NCI-H2227 (cell line): ENCODE data around the gene SCAMP5.

Source experiments
- DNase-seq: peaks from one replicate; lab custom pipeline; 2025; ENCODE audit not compliant: unreplicated experiment; lab: John Stamatoyannopoulos, UW

The SCAMP5 gene

DNA sequence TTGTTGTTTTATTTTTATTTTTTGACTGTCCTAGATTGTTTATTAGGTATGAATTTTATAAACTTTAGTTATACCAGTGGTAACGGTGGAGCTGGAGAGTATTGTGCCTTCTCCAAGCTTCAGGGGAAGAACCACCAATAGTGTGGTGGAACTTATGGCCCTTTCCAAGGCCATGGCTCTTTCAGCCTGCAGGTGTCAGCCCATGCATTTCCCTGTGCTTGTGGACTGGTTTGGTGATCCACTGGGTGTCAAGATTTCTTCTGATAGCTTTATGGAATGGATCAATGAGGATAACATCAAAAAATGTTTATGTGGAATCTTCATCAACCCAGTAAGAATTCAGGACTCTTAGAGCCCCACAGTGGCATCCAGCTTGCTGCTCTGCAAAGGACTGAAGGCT lies 19.2 kb upstream of the SCAMP5 start:
- no peak for DNase-seq

- DNase-seq = no peak
Observed at GRCh38 chr15:74977599-74977998, 17.8 kb upstream of the SCAMP5 start.

DNA sequence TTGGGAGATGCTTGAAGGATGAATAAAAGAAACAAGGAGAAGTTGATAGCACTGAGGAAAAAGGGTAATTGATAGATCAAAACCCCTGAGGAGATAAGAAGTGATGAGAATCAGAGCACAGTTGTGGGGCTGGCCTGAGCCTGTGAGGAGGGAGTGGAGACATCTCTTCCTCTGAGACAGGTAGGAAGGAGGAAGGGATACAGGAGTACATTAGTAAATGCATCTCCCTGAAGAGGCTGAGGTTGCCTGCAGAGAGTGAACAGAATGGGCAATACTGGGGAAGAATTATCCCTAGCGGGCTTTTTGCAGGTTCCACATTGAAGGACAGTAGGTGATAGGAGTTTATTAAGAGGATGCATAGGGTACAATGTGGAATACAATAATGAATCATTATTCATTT lies 17.3 kb upstream of the SCAMP5 start:
- no peak for DNase-seq

GRCh38 chr15:74978503-74978902 lies 16.9 kb upstream of the SCAMP5 start:
- DNase-seq = peak; percentile 33

- DNase-seq = no peak
Observed at GRCh38 chr15:74982183-74982582, 13.2 kb upstream of the SCAMP5 start.

- DNase-seq = no peak
Observed at GRCh38 chr15:74983725-74984231, 11.6 kb upstream of the SCAMP5 start.

DNA sequence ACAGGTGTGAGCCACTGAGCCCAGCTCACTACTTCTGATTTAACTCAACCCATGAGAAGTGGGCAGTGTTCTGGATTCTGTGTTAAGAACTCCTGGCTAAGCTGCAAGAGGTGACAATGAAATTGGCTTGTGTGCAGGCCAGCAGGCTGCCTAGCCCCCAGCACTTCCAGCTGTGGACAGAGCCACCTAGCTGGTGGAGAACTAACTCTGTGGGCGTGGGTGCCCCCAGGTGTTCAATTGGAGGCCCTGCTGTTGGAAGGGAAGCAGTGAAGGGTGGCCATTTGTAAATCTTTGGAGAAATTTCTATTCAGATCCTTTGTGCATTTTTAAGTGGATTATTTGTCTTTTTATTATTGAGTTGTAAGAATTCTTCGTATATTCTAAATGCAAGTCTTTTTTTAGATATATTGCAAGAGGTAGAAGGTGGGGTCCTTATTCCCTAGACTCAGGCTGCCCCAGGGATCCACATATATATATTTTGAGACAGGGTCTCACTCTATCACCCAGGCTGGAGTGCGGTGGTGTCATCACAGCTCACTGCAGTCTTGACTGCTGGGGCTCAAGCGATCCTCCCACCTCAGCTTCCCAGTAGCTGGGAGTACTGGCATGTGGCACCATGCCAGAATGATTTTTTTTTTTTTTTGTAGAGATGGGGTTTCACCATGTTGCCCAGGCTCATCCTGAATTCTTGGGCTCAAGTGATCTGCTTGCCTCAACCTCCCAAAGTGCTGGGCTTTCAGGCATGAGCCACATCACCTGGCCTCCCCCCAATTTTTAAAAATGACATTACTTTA lies 7.2 kb upstream of the SCAMP5 start:
- DNase-seq = peak; percentile 50

- DNase-seq = no peak
Observed at GRCh38 chr15:74989527-74989926, 5.8 kb upstream of the SCAMP5 start.

GRCh38 chr15:74992619-74993018 lies 2.7 kb upstream of the SCAMP5 start:
- DNase-seq = no peak

- DNase-seq = no peak
Observed at GRCh38 chr15:74994236-74994635, 1.1 kb upstream of the SCAMP5 start.

- DNase-seq = no peak
Observed at GRCh38 chr15:74994685-74995084, 678 bp upstream of the SCAMP5 start.

GRCh38 chr15:74995779-74996765 lies 709 bp downstream of the SCAMP5 start:
- peak; percentile 59 for DNase-seq

DNA sequence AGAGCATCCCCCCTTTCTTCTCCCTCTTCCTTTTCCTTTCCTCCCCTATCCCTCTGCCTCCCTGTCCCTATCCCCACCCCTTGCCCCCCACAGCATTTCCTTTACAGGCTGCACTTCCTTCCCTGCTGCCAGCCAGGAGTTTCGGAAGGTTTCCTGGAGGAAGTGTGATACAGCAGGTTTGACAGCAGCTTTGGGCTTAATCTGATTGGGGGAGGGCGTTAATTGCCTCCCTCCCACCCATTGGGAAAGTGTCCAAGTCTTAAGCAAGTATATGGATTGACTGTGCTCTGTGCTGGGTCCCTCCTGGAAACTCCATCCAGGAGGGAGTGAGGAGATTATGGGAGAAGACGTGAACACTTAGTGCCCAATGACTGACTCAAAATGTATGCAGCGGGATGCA lies 1.8 kb downstream of the SCAMP5 start:
- DNase-seq = no peak

- no peak for DNase-seq
Observed at GRCh38 chr15:74997543-74997942, 2.2 kb downstream of the SCAMP5 start.

GRCh38 chr15:75001310-75001709 lies 5.9 kb downstream of the SCAMP5 start:
- no peak for DNase-seq

GRCh38 chr15:75002398-75002797 lies 7.0 kb downstream of the SCAMP5 start:
- no peak for DNase-seq

GRCh38 chr15:75007216-75007615 lies 11.9 kb downstream of the SCAMP5 start:
- DNase-seq = no peak

DNA sequence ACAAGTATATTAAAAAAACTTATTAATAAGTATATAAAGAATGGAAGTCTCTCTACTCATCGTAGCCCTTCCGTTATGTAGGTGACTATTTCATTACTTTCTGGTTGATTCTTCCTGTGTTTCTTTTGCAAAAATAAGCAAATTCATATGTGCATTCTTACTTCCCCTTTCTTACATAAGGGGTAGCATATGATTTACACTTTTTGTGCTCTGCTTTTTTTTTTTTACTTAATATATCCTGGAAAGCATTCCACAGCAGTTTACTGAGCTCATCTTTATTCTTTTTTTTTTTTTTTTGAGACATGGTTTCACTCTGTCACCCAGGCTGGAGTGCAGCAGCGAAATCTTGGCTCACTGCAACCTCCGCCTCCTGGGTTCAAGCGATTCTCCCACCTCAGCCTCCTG lies 12.9 kb downstream of the SCAMP5 start:
- no peak for DNase-seq

- DNase-seq = no peak
Observed at GRCh38 chr15:75008629-75009326, 13.4 kb downstream of the SCAMP5 start.

DNA sequence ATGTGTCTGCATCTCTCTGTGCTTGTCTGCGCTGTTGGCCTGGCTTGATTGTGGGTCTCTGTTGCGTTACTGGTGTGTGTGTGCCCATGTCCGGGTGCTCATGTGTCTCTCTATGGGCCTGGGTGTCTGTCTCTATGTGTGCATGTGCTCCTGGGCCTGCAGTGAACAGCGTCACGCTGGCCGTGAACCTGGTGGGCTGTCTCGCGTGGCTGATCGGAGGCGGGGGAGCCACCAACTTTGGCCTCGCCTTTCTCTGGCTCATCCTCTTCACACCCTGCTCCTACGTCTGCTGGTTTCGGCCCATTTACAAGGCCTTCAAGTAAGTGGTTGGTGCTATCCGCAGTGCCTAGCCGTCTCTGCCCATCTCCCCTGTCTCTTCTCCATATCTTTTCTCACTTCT lies 21.1 kb downstream of the SCAMP5 start:
- no peak for DNase-seq

DNA sequence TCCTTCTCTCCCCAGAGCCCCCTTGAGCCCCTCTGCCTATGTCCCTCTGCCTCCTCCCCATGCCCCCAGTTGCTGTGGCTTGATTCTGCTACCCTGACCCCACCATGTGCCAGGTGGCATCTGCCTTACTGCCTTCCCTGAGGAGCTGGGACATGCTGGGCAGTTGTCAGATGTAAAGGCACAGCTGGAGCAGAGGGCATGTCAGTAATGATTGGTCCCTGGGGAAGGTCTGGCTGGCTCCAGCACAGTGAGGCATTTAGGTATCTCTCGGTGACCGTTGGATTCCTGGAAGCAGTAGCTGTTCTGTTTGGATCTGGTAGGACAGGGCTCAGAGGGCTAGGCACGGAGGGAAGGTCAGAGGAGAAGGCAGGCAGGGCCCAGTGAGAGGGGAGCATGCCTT lies 24.6 kb downstream of the SCAMP5 start:
- DNase-seq = no peak
